GM20000 (cell line): ENCODE measurements around the gene NPEPPS.

Source experiments
- DNase-seq: peaks from one replicate; pipeline ENCODE4 v3.0.0; 2012; ENCODE audit warnings: low spot score
- CTCF ChIP-seq: IDR thresholded peaks from 2 replicates; pipeline ENCODE4 v1.5.1; 2012; ENCODE audit warnings: mild to moderate bottlenecking, control low read depth; ENCODE audit errors: extremely low read depth, missing control alignments

The NPEPPS gene

GRCh38 chr17:47624727-47625068 lies 93.8 kb downstream of the NPEPPS start:
- no peak for TF ChIP-seq CTCF
- no peak for DNase-seq

GRCh38 chr17:47628014-47628566 lies 97.2 kb downstream of the NPEPPS start:
- TF ChIP-seq CTCF, result no peak
- no peak for DNase-seq

- TF ChIP-seq CTCF, result no peak
These were observed 98.9 kb downstream of the NPEPPS start for GRCh38 chr17:47629826-47630225.

GRCh38 chr17:47630614-47631013 lies 99.7 kb downstream of the NPEPPS start:
- TF ChIP-seq CTCF, result no peak
- no peak for DNase-seq

More at GRCh38 chr17:47629826-47630225, 98.9 kb downstream of the NPEPPS start:
- DNase-seq, result no peak

- TF ChIP-seq CTCF, result no peak
- no peak for DNase-seq
These were observed 102.1 kb downstream of the NPEPPS start for GRCh38 chr17:47632991-47633390.

GRCh38 chr17:47633996-47634395 lies 103.1 kb downstream of the NPEPPS start:
- no peak for TF ChIP-seq CTCF
- no peak for DNase-seq

GRCh38 chr17:47634870-47635269 lies 104.0 kb downstream of the NPEPPS start:
- TF ChIP-seq CTCF, result no peak
- no peak for DNase-seq
